Astrocyte (in vitro differentiated cells and primary cell): ENCODE results near the gene HBA1. TPM values are rescaled to one million over a fixed set of nuclear protein-coding genes. Genes with fewer than 3 reads are reported as not detected.

Source experiments
- DNase-seq: peaks from one replicate; pipeline ENCODE4 v3.0.0-alpha.2; 2010; ENCODE audit warnings: low read depth
- FAIRE-seq: peaks from 2 replicates; lab custom pipeline; 2011; peaks lifted over from hg19 to GRCh38; lab: Jason Lieb, UNC
- H2AFZ ChIP-seq: 2 replicates; pipeline ENCODE4 v1.6.0; 2012; ENCODE audit warnings: low read depth, low read length, inconsistent platforms
- H3K27ac ChIP-seq: 2 replicates; pipeline ENCODE4 v1.5.1; 2011; ENCODE audit warnings: low read depth, low read length, inconsistent platforms
- H3K27me3 ChIP-seq: 2 replicates; pipeline ENCODE4 v1.6.0; 2011; ENCODE audit warnings: low read length, inconsistent platforms; ENCODE audit not compliant: insufficient read depth
- H3K36me3 ChIP-seq: 2 replicates; pipeline ENCODE4 v1.5.1; 2011; ENCODE audit warnings: low read length, inconsistent platforms; ENCODE audit not compliant: insufficient read depth
- H3K4me1 ChIP-seq: 2 replicates; pipeline ENCODE4 v1.5.1; 2011; ENCODE audit warnings: low read length, inconsistent platforms; ENCODE audit not compliant: insufficient read depth
- H3K4me2 ChIP-seq: 2 replicates; pipeline ENCODE4 v1.6.0; 2012; ENCODE audit warnings: low read length, inconsistent platforms
- H3K4me3 ChIP-seq: 2 replicates; pipeline ENCODE4 v1.5.1; 2011; ENCODE audit warnings: low read depth, mild to moderate bottlenecking, low read length, inconsistent platforms; ENCODE audit not compliant: insufficient read depth
- H3K79me2 ChIP-seq: 2 replicates; pipeline ENCODE4 v1.6.0; 2012; ENCODE audit warnings: mild to moderate bottlenecking, low read length, inconsistent platforms; ENCODE audit not compliant: insufficient read depth
- H3K9ac ChIP-seq: 2 replicates; pipeline ENCODE4 v1.6.0; 2012; ENCODE audit warnings: mild to moderate bottlenecking, low read length, inconsistent platforms
- H3K9me3 ChIP-seq: 2 replicates; pipeline ENCODE4 v1.5.1; 2012; ENCODE audit warnings: low read depth, mild to moderate bottlenecking, low read length, inconsistent platforms; ENCODE audit not compliant: insufficient read depth
- H4K20me1 ChIP-seq: 2 replicates; pipeline ENCODE4 v1.6.0; 2012; ENCODE audit warnings: low read length, inconsistent platforms; ENCODE audit not compliant: insufficient read depth
- H3K27ac Mint-ChIP-seq: one replicate; pipeline ENCODE4 v1.8.0; 2021; ENCODE audit warnings: mild to moderate bottlenecking, mixed read lengths; ENCODE audit not compliant: unreplicated experiment
- H3K27me3 Mint-ChIP-seq: one replicate; pipeline ENCODE4 v1.8.0; 2021; ENCODE audit warnings: low read depth, mixed read lengths; ENCODE audit not compliant: unreplicated experiment
- H3K36me3 Mint-ChIP-seq: one replicate; pipeline ENCODE4 v1.8.0; 2021; ENCODE audit warnings: low read depth, mixed read lengths; ENCODE audit not compliant: unreplicated experiment
- H3K4me1 Mint-ChIP-seq: one replicate; pipeline ENCODE4 v1.8.0; 2021; ENCODE audit warnings: low read depth, mixed read lengths; ENCODE audit not compliant: unreplicated experiment
- H3K4me3 Mint-ChIP-seq: one replicate; pipeline ENCODE4 v1.8.0; 2021; ENCODE audit warnings: mild to moderate bottlenecking, moderate library complexity, mixed read lengths; ENCODE audit not compliant: unreplicated experiment
- H3K9me3 Mint-ChIP-seq: one replicate; pipeline ENCODE4 v1.8.0; 2021; ENCODE audit warnings: mild to moderate bottlenecking, mixed read lengths; ENCODE audit not compliant: unreplicated experiment
- EZH2 ChIP-seq: IDR thresholded peaks from 2 replicates; pipeline ENCODE4 v1.6.1; 2012; ENCODE audit warnings: mild to moderate bottlenecking, low read length, inconsistent platforms; ENCODE audit not compliant: insufficient read depth
- total RNA-seq: library from RNA; stranded (reverse); gene quantifications from 2 replicates; pipeline ENCODE4 v1.2.1, GENCODE V29; 2021
- TF ChIP-seq, protein P1 (sequence below): IDR thresholded peaks from 2 replicates; pipeline ENCODE4 v1.5.1; 2011; ENCODE audit warnings: low read depth, mild to moderate bottlenecking, inconsistent platforms, low read length, moderate library complexity; ENCODE audit not compliant: insufficient read depth

The HBA1 gene
- total RNA-seq, 1 donor from 2014 or later, result not detected

DNA sequence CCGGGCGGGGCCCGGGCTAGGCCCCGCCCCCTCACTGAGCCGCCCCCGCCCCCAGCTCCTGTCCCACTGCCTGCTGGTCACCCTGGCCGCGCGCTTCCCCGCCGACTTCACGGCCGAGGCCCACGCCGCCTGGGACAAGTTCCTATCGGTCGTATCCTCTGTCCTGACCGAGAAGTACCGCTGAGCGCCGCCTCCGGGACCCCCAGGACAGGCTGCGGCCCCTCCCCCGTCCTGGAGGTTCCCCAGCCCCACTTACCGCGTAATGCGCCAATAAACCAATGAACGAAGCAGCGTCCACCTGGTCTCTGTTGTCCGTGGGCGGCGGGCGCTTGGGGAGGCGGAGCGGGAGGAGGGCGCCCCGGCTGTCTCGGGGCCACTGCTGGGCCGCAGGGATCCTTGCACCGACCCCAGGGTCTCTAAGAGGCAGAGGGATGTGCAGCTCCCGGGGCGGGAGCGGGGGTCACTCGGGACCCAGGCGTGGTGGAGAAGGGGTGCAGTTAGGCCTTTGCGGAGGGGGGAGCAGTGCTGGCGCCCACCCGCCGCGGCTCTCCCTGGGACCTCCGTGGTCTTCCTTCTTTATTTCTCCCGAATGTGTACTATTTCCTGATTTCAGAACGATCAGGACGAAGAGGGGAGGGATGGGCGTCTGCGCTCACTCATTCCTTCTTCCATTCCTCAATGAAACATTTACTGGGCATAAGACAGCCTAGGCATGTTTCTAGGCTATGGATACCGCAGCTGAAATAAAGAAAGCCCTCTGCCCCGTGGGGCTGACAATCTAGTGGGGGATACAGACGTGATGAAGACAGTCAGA, 22.1 kb upstream of the HBA1 start:
- H3K4me3 Mint-ChIP-seq, result peak overlapping the region; percentile 85
- TF ChIP-seq EZH2, result peak; percentile 62
- TF ChIP-seq, protein P1, sequence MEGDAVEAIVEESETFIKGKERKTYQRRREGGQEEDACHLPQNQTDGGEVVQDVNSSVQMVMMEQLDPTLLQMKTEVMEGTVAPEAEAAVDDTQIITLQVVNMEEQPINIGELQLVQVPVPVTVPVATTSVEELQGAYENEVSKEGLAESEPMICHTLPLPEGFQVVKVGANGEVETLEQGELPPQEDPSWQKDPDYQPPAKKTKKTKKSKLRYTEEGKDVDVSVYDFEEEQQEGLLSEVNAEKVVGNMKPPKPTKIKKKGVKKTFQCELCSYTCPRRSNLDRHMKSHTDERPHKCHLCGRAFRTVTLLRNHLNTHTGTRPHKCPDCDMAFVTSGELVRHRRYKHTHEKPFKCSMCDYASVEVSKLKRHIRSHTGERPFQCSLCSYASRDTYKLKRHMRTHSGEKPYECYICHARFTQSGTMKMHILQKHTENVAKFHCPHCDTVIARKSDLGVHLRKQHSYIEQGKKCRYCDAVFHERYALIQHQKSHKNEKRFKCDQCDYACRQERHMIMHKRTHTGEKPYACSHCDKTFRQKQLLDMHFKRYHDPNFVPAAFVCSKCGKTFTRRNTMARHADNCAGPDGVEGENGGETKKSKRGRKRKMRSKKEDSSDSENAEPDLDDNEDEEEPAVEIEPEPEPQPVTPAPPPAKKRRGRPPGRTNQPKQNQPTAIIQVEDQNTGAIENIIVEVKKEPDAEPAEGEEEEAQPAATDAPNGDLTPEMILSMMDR, result no peak
- Histone ChIP-seq H3K27ac (no peak overlapping the region), H3K79me2 (no peaks in the 10 kb centered on the region), H2AFZ (peak overlapping the region; percentile 7), H3K9me3 (no peaks in the 10 kb centered on the region), H3K27me3 (peaks cover 19% of the 10 kb centered on the region), H3K4me3 (peak overlapping the region; percentile 52), H3K4me1 (peaks cover 7% of the 10 kb centered on the region), H4K20me1 (no peaks in the 10 kb centered on the region), H3K36me3 (no peaks in the 10 kb centered on the region), H3K9ac (no peak overlapping the region), H3K4me2 (peak overlapping the region; percentile 88)
- no peak for FAIRE-seq
- H3K36me3 Mint-ChIP-seq, result peaks cover 3% of the 10 kb centered on the region
- peaks cover 2% of the 10 kb centered on the region for H3K9me3 Mint-ChIP-seq
- H3K4me1 Mint-ChIP-seq, result peaks cover 4% of the 10 kb centered on the region
- DNase-seq, result peak; percentile 29
- H3K27me3 Mint-ChIP-seq, result peaks cover 44% of the 10 kb centered on the region
- H3K27ac Mint-ChIP-seq, result peak overlapping the region; percentile 50

DNA sequence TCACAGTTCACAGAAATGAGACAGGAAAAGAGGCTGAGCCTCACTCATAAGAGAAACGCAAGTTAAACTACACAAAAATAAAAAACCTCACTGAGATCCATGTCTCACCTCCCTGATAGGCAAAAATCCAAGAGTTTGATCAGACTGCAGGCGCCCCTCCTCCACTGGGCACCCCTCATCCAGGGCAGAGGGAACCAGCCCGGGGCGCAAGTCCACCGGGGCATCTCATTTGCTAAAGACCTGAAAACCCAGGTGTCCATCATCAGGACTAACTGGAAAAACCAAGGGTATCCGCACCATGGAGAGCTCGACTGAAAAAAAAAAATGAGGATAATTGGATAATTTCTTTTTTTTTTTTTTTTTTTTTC, 21.5 kb upstream of the HBA1 start:
- peak overlapping the region; percentile 85 for H3K4me3 Mint-ChIP-seq
- Histone ChIP-seq H2AFZ (peak overlapping the region; percentile 7), H3K9ac (no peak overlapping the region), H3K4me1 (peaks cover 7% of the 10 kb centered on the region), H4K20me1 (no peaks in the 10 kb centered on the region), H3K4me3 (no peak overlapping the region), H3K27me3 (peaks cover 21% of the 10 kb centered on the region), H3K79me2 (no peaks in the 10 kb centered on the region), H3K9me3 (no peaks in the 10 kb centered on the region), H3K4me2 (peak overlapping the region; percentile 88), H3K36me3 (no peaks in the 10 kb centered on the region), H3K27ac (no peak overlapping the region)
- peaks cover 3% of the 10 kb centered on the region for H3K4me1 Mint-ChIP-seq
- H3K27me3 Mint-ChIP-seq, result peaks cover 47% of the 10 kb centered on the region
- FAIRE-seq (no peak), DNase-seq (no peak)
- H3K27ac Mint-ChIP-seq, result peak overlapping the region; percentile 50
- H3K36me3 Mint-ChIP-seq, result peaks cover 3% of the 10 kb centered on the region
- TF ChIP-seq, protein P1, result no peak
- TF ChIP-seq EZH2, result no peak
- peaks cover 4% of the 10 kb centered on the region for H3K9me3 Mint-ChIP-seq
